OCI-LY7 (cell line): ENCODE results near the gene CDC40. TPM values are rescaled to one million over a fixed set of nuclear protein-coding genes. Genes with fewer than 3 reads are reported as not detected.

Experiments used
- BruUV-seq: library from RNA; stranded (reverse); fragments of 400-500 nt; replicated peaks from 2 replicates; lab custom pipeline; 2021; lab: Mats Ljungman, UMichigan
- CTCF ChIA-PET: fragments of 300-600 bp; sonication (Branson Sonifier 250); formaldehyde crosslinking; loops from one replicate; lab custom pipeline; 2022; ENCODE audit warnings: antibody characterized with exemption; ENCODE audit not compliant: unreplicated experiment; lab: Charles Lee
- POLR2A ChIA-PET: fragments of 300-600 bp; sonication (Branson Sonifier 250); formaldehyde crosslinking; loops from one replicate; lab custom pipeline; 2022; ENCODE audit warnings: antibody characterized with exemption; lab: Charles Lee
- DNase-seq: peaks from one replicate; pipeline ENCODE4 v3.0.0-alpha.2; 2015; ENCODE audit warnings: low spot score
- H2AFZ ChIP-seq: fragments of 200-600 bp; sonication (generic), shearing (Covaris generic); 2 replicates; pipeline ENCODE4 v1.6.1; 2014; ENCODE audit warnings: mild to moderate bottlenecking, antibody characterized with exemption, low read length, moderate library complexity
- H3K27ac ChIP-seq: fragments of 200-600 bp; sonication (generic); 2 replicates; pipeline ENCODE4 v1.5.1; 2014; ENCODE audit warnings: mixed run types, low read depth, mild to moderate bottlenecking, moderate library complexity, low read length, inconsistent platforms; ENCODE audit not compliant: poor library complexity, severe bottlenecking
- H3K36me3 ChIP-seq: fragments of 200-600 bp; sonication (generic); 2 replicates; pipeline ENCODE4 v1.6.1; 2014; ENCODE audit warnings: mild to moderate bottlenecking, antibody characterized with exemption, low read length, moderate library complexity, mixed read lengths; ENCODE audit not compliant: insufficient read depth
- H3K4me1 ChIP-seq: fragments of 200-600 bp; sonication (generic); 2 replicates; pipeline ENCODE4 v1.5.1; 2014; ENCODE audit warnings: mild to moderate bottlenecking, low read length; ENCODE audit not compliant: insufficient read depth, poor library complexity, severe bottlenecking
- H3K4me2 ChIP-seq: fragments of 200-600 bp; sonication (generic); 2 replicates; pipeline ENCODE4 v1.6.1; 2014; ENCODE audit warnings: mild to moderate bottlenecking, low read length
- H3K4me3 ChIP-seq: fragments of 200-600 bp; sonication (generic); 2 replicates; pipeline ENCODE4 v1.5.1; 2014; ENCODE audit warnings: mild to moderate bottlenecking, low read depth, low read length; ENCODE audit not compliant: poor library complexity, severe bottlenecking
- H3K79me2 ChIP-seq: fragments of 200-600 bp; sonication (generic); 2 replicates; pipeline ENCODE4 v1.6.1; 2016; ENCODE audit warnings: low read depth, mild to moderate bottlenecking, low read length, moderate library complexity, mixed read lengths; ENCODE audit not compliant: insufficient read depth
- H3K9me2 ChIP-seq: fragments of 200-600 bp; sonication (generic); 2 replicates; pipeline ENCODE4 v1.6.1; 2016; ENCODE audit warnings: mild to moderate bottlenecking, low read length, mixed read lengths; ENCODE audit not compliant: insufficient read depth
- H3K9me3 ChIP-seq: fragments of 200-600 bp; sonication (generic); 2 replicates; pipeline ENCODE4 v1.6.1; 2014; ENCODE audit warnings: mild to moderate bottlenecking, mixed run types, low read length, mixed read lengths
- H4K20me1 ChIP-seq: fragments of 200-600 bp; sonication (generic); 2 replicates; pipeline ENCODE4 v1.6.1; 2014; ENCODE audit warnings: mild to moderate bottlenecking, antibody characterized with exemption, low read length, moderate library complexity, mixed read lengths; ENCODE audit not compliant: insufficient read depth
- EZH2phosphoT487 ChIP-seq: fragments of 200-600 bp; sonication (generic); IDR thresholded peaks from 2 replicates; pipeline ENCODE4 v1.6.1; 2018; ENCODE audit warnings: low read depth, borderline replicate concordance, mild to moderate bottlenecking, mixed run types, antibody characterized with exemption, low read length, moderate library complexity, mixed read lengths
- intact Hi-C: fragments of 100-400 bp; cut with micrococcal nuclease; formaldehyde crosslinking; loops from one replicate; pipeline ENCODE4 v1.10.0; 2022; ENCODE audit not compliant: unreplicated experiment
- total RNA-seq, 2 experiments: library from RNA; depleted of rRNA in 1 of 2; stranded (reverse); fragments of >200 nt in 1 of 2; shearing (Covaris generic) in 1 of 2; gene quantifications; 2 replicates each; pipeline ENCODE4 v1.2.3, GENCODE V29; 2014 to 2022
- TF ChIP-seq, protein P1 (sequence below): fragments of 200-600 bp; sonication (generic); conservative IDR thresholded peaks from 2 replicates; pipeline ENCODE4 v1.5.1; 2014; ENCODE audit warnings: mild to moderate bottlenecking, antibody characterized with exemption, low read length, moderate library complexity, mixed read lengths

The CDC40 gene
- total RNA-seq, 2 experiments from 2014 or later = 19.2 to 35.5 TPM

DNA sequence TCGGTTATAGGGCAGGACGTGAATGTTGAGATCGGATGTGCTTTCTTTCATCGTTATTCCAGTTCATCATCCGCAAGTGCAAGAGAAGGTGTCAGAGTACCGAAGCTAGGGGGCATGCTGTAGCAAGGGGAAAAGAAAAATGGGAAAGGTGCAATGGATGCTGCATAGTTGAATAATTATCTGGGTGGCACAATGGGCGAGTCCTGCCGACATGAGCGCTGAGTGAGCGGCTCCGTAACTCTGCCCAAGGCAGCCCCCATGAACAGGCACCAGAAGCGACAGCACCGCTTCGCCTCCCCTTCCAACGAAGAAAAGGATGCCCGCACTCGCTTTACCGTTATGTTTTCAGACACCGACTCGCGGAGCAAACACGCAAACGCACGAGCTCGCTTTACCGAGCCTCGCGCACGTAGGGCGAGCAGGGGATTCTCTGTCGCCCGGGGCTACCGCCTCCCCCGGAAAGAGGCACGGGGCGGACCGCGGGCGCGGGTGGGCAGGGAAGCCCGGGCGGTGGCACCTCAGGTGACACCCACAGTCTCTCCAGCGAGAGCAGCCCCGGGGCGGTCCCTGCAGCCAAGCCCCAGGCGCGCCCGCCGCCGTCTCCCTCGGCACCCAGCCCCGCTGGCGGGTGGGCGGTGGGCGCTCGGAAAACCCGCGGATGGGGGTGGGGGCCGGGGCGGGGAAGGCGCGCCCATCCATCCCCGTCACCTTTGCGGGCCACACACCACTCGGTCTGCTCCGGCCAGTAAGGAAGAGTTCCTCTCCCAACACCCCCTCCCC, 1.4 kb upstream of the CDC40 start:
- peak; percentile 79 for DNase-seq
- intact Hi-C loops = loop anchor here (1.0 to 5.0 kb wide), 6 partner anchors 28 to 487 kb away; partner anchors contain the start of genes AK9 and FIG4
- Histone ChIP-seq H4K20me1 (peaks cover 21% of the 10 kb centered on the region; the same call in 1 of the 2 replicates), H3K36me3 (peaks cover 20% of the 10 kb centered on the region; the same call in 1 of the 2 replicates), H2AFZ (peak overlapping the region; percentile 76; the same call in 1 of the 2 replicates), H3K9me2 (no peaks in the 10 kb centered on the region), H3K79me2 (peaks cover 87% of the 10 kb centered on the region), H3K27ac (peak overlapping the region; percentile 74), H3K4me2 (peak overlapping the region; percentile 76), H3K4me1 (peaks cover 43% of the 10 kb centered on the region), H3K9me3 (no peaks in the 10 kb centered on the region), H3K4me3 (peak overlapping the region; percentile 83)
- TF ChIP-seq, protein P1, sequence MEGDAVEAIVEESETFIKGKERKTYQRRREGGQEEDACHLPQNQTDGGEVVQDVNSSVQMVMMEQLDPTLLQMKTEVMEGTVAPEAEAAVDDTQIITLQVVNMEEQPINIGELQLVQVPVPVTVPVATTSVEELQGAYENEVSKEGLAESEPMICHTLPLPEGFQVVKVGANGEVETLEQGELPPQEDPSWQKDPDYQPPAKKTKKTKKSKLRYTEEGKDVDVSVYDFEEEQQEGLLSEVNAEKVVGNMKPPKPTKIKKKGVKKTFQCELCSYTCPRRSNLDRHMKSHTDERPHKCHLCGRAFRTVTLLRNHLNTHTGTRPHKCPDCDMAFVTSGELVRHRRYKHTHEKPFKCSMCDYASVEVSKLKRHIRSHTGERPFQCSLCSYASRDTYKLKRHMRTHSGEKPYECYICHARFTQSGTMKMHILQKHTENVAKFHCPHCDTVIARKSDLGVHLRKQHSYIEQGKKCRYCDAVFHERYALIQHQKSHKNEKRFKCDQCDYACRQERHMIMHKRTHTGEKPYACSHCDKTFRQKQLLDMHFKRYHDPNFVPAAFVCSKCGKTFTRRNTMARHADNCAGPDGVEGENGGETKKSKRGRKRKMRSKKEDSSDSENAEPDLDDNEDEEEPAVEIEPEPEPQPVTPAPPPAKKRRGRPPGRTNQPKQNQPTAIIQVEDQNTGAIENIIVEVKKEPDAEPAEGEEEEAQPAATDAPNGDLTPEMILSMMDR = peak; percentile 80
- TF ChIP-seq EZH2phosphoT487 = no peak
- POLR2A ChIA-PET = interaction anchor here (0.6 to 5.5 kb wide), 9 partner anchors 28 to 634 kb away, joined by 3 to 55 read pairs (median 4); no protein-coding TSS in a partner anchor
- CTCF ChIA-PET = interaction anchor here (0.6 to 3.1 kb wide), 5 partner anchors 28 to 462 kb away, joined by 3 to 20 read pairs (median 3); no protein-coding TSS in a partner anchor
- BruUV-seq = no TSS peak

DNA sequence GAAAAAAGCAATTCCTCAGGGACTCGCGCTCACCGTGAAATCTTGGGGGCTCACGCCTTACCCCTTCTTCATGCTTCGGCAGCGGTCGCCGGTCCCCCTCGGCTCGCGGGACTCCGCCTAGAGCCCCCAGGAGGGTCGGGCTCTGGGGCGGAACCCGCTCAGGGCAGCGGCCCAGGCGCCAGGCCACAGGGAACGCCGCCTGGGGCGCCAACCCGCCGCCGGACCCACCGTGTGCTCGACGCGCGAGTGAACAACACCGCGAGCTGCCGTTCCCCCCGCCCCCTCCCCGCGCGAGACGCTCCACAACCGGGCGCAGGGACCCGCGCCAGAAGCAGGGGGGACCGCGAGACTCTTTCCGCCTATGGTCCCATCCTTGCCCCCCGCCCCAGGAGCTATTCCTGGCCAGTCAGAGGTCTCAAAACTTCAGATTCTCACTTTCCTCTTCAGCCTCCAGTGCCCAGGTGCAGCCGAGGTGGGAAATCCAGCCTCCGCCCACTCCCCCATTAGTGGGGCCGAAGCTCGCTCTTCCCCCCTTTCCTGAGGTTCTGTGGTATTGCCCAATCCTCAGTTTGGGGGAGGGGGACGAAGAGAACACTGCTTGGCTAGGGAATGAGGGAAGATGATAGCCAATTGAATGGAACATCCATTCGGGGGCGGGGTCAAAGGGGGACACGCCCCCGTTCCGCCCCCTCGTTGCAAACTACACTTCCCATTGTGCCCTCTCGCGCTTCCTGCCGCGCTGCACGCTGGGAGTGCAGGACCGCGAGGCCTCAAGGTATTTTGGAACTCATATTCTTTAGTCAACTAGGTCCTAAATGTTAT, 610 bp upstream of the CDC40 start, which contains the start of gene WASF1:
Gene WASF1 (minus strand): TSS at position 265 of the 822 bp plus-strand sequence. CDS start 52,069 bp downstream, outside the sequence.
- no TSS peak for BruUV-seq
- CTCF ChIA-PET = interaction anchor here (0.6 to 3.1 kb wide), 4 partner anchors 27 to 462 kb away, joined by 3 to 20 read pairs (median 5); no protein-coding TSS in a partner anchor
- intact Hi-C loops = loop anchor here (2.0 to 10.0 kb wide), 7 partner anchors 27 to 695 kb away; partner anchors contain the start of genes AK9, AMD1 and FIG4
- Histone ChIP-seq H3K4me1 (peaks cover 51% of the 10 kb centered on the region), H3K79me2 (peaks cover 87% of the 10 kb centered on the region), H3K9me3 (no peaks in the 10 kb centered on the region), H3K4me2 (peak within 1 kb of the TSS; percentile 95), H3K9me2 (no peaks in the 10 kb centered on the region), H3K27ac (peak within 1 kb of the TSS; percentile 74), H2AFZ (peak within 1 kb of the TSS; percentile 76), H4K20me1 (peaks cover 21% of the 10 kb centered on the region; the same call in 1 of the 2 replicates), H3K36me3 (peaks cover 23% of the 10 kb centered on the region; the same call in 1 of the 2 replicates), H3K4me3 (peak within 1 kb of the TSS; percentile 83)
- DNase-seq = peak; percentile 97
- TF ChIP-seq EZH2phosphoT487 = no peak
- TF ChIP-seq, protein P1 = no peak
- POLR2A ChIA-PET = interaction anchor here (0.5 to 5.5 kb wide), 19 partner anchors 8 to 1009 kb away, joined by 3 to 55 read pairs (median 3); partner anchors contain the start of genes AK9 and FIG4
